ENCODE data around the gene FOCAD.

The FOCAD gene

GRCh38 chr9:20740304-20740703 is 56.2 kb downstream of the FOCAD start:
- Histone ChIP-seq H3K4me2 (ENCODE audit: low read depth, low read length, poor library complexity, severe bottlenecking) (no peak overlapping the region), H4K20me1 (ENCODE audit: insufficient read depth, low read length, poor library complexity, severe bottlenecking) (no peaks in the 10 kb centered on the region), H3F3A (ENCODE audit: low read depth) (no peaks in the 10 kb centered on the region), H3K27me3 (ENCODE audit: insufficient read depth, low read length, poor library complexity, severe bottlenecking) (no peaks in the 10 kb centered on the region), H3K9me3 (ENCODE audit: insufficient read depth, low read depth, low read length) (no peaks in the 10 kb centered on the region), H3K9me2 (replicated peaks; ENCODE audit: low read depth, low read length) (no peaks in the 10 kb centered on the region), H3K79me2 (ENCODE audit: insufficient read depth, low read length) (no peaks in the 10 kb centered on the region), H2AFZ (ENCODE audit: low read length) (no peak overlapping the region), H3K9ac (ENCODE audit: low read depth, low read length, poor library complexity, severe bottlenecking) (no peak overlapping the region), H3K4me3 (ENCODE audit: low read length, poor library complexity, severe bottlenecking) (no peak overlapping the region), H3K36me3 (ENCODE audit: insufficient read depth, low read length) (peaks cover 24% of the 10 kb centered on the region; the same call in 1 of the 2 replicates), H3K4me1 (ENCODE audit: insufficient read depth, low read length, poor library complexity, severe bottlenecking) (peaks cover 7% of the 10 kb centered on the region)
- TF ChIP-seq CTCF (conservative IDR thresholded peaks at IDR 0.05; ENCODE audit: low read length): no peak
- TF ChIP-seq EZH2phosphoT487 (IDR thresholded peaks at IDR 0.05; ENCODE audit: borderline replicate concordance): no peak

GRCh38 chr9:20740929-20741582 is 57.0 kb downstream of the FOCAD start:
- H3K4me3 ChIP-seq (ENCODE audit: low read length, poor library complexity, severe bottlenecking): no peak overlapping the region
- no peak overlapping the region for H3K9ac ChIP-seq (ENCODE audit: low read depth, low read length, poor library complexity, severe bottlenecking)
- H2AFZ ChIP-seq (ENCODE audit: low read length): no peak overlapping the region
- TF ChIP-seq EZH2phosphoT487 (IDR thresholded peaks at IDR 0.05; ENCODE audit: borderline replicate concordance) (no peak), CTCF (conservative IDR thresholded peaks at IDR 0.05; ENCODE audit: low read length) (no peak)
- no peaks in the 10 kb centered on the region for H3K27me3 ChIP-seq (ENCODE audit: insufficient read depth, low read length, poor library complexity, severe bottlenecking)
- peaks cover 24% of the 10 kb centered on the region; the same call in 1 of the 2 replicates for H3K36me3 ChIP-seq (ENCODE audit: insufficient read depth, low read length)
- H3K79me2 ChIP-seq (ENCODE audit: insufficient read depth, low read length): no peaks in the 10 kb centered on the region
- H4K20me1 ChIP-seq (ENCODE audit: insufficient read depth, low read length, poor library complexity, severe bottlenecking): no peaks in the 10 kb centered on the region
- H3F3A ChIP-seq (ENCODE audit: low read depth): no peaks in the 10 kb centered on the region
- H3K4me2 ChIP-seq (ENCODE audit: low read depth, low read length, poor library complexity, severe bottlenecking): no peak overlapping the region
- H3K9me2 ChIP-seq (replicated peaks; ENCODE audit: low read depth, low read length): no peaks in the 10 kb centered on the region
- no peaks in the 10 kb centered on the region for H3K9me3 ChIP-seq (ENCODE audit: insufficient read depth, low read depth, low read length)
- peaks cover 7% of the 10 kb centered on the region for H3K4me1 ChIP-seq (ENCODE audit: insufficient read depth, low read length, poor library complexity, severe bottlenecking)

DNA sequence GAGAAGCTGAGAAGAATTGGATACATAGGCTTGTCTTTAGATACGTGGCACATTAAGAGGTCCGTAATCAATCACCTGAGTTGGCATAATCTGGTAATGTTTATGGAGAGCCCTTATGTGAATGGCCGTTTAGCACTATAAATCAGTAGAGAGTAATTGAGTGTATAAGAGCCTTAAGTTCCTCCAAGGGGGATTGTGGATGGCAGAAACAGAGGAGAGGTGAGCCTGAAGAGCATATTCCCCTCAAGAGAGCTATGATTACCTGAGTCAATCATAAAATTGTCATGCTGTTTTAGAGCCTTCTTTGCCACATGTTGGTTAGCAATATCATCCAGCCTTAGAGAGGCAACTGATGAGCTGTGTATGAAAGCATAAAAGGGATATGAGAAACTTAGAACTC is 58.8 kb downstream of the FOCAD start:
- H4K20me1 ChIP-seq (ENCODE audit: insufficient read depth, low read length, poor library complexity, severe bottlenecking): no peaks in the 10 kb centered on the region
- H3F3A ChIP-seq (ENCODE audit: low read depth): no peaks in the 10 kb centered on the region
- peaks cover 7% of the 10 kb centered on the region for H3K4me1 ChIP-seq (ENCODE audit: insufficient read depth, low read length, poor library complexity, severe bottlenecking)
- H3K9me2 ChIP-seq (replicated peaks; ENCODE audit: low read depth, low read length): no peaks in the 10 kb centered on the region
- TF ChIP-seq CTCF (conservative IDR thresholded peaks at IDR 0.05; ENCODE audit: low read length) (no peak), EZH2phosphoT487 (IDR thresholded peaks at IDR 0.05; ENCODE audit: borderline replicate concordance) (no peak)
- H3K9ac ChIP-seq (ENCODE audit: low read depth, low read length, poor library complexity, severe bottlenecking): no peak overlapping the region
- H3K36me3 ChIP-seq (ENCODE audit: insufficient read depth, low read length): peaks cover 22% of the 10 kb centered on the region; the same call in 1 of the 2 replicates
- no peak overlapping the region for H2AFZ ChIP-seq (ENCODE audit: low read length)
- H3K9me3 ChIP-seq (ENCODE audit: insufficient read depth, low read depth, low read length): no peaks in the 10 kb centered on the region
- H3K27me3 ChIP-seq (ENCODE audit: insufficient read depth, low read length, poor library complexity, severe bottlenecking): no peaks in the 10 kb centered on the region
- no peaks in the 10 kb centered on the region for H3K79me2 ChIP-seq (ENCODE audit: insufficient read depth, low read length)
- H3K4me3 ChIP-seq (ENCODE audit: low read length, poor library complexity, severe bottlenecking): no peak overlapping the region
- H3K4me2 ChIP-seq (ENCODE audit: low read depth, low read length, poor library complexity, severe bottlenecking): no peak overlapping the region
